GM18519 (cell line): Measurements from ENCODE around the gene KPNB1.

Source experiments
- ATAC-seq: cut with Tn5 transposase; IDR thresholded peaks from one replicate; pipeline ENCODE4 v1.9.1; 2021; ENCODE audit warnings: mild to moderate bottlenecking, moderate library complexity; ENCODE audit not compliant: unreplicated experiment, low FRiP score

The KPNB1 gene

GRCh38 chr17:47695429-47696376, 46.0 kb downstream of the KPNB1 start:
- no peak for ATAC-seq

GRCh38 chr17:47696717-47697642, 47.3 kb downstream of the KPNB1 start:
- ATAC-seq = no peak

GRCh38 chr17:47697906-47698711, 48.4 kb downstream of the KPNB1 start:
- ATAC-seq = no peak

- no peak for ATAC-seq
These were observed 49.2 kb downstream of the KPNB1 start for GRCh38 chr17:47698749-47699535.

- no peak for ATAC-seq
These were observed 49.8 kb downstream of the KPNB1 start for GRCh38 chr17:47699536-47699840.

DNA sequence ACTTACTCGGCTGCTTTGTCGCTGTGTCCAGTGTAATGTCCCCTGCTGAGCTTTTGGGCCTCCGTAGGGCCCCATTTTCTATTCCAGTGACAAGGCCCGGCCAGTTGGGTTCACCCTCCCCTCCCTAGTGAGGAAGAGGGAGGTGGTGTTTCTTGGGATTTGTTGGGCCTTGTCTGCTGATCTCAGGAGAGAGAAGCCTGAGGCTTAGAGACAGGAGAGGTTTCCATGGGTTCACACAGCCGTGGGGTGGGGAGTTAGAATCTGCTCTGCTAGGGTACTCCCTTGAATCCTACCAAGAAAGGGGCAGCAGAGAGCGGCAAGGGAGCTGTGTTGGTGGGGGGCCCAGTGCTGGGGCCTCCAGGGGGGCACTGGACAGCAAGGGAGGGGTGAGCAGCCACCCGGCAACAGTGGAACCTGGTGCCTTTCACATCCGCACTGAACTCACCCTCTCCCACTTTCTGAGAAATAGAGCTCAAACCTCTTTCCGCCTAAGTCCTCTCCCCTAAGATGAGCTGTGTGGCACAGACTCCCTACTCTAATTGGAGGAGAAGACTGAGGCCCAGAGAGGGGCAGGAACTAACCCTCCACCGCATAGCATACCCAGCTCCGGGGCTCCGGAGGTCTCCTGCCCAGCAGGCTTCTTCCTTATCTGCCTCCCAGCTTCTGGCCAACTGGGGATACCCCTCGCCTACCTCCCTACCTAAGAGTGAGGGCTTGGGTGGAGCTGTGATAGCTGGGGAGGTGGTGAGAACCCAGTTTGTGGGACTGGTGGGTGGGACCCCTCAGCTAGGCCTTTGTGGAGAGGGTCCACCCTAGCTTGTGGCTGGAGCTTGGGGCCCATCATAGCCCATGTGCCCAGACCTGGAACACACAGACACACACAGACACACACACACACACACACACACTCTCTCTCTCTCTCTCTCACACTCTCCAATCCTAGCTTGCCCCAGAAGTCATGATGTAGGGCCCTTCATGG, 51.0 kb downstream of the KPNB1 start:
- ATAC-seq = no peak

GRCh38 chr17:47701608-47702007, 51.9 kb downstream of the KPNB1 start:
- ATAC-seq = no peak

GRCh38 chr17:47702391-47702995, 52.8 kb downstream of the KPNB1 start:
- no peak for ATAC-seq

- ATAC-seq = no peak
These were observed 53.5 kb downstream of the KPNB1 start for GRCh38 chr17:47703191-47703591.

DNA sequence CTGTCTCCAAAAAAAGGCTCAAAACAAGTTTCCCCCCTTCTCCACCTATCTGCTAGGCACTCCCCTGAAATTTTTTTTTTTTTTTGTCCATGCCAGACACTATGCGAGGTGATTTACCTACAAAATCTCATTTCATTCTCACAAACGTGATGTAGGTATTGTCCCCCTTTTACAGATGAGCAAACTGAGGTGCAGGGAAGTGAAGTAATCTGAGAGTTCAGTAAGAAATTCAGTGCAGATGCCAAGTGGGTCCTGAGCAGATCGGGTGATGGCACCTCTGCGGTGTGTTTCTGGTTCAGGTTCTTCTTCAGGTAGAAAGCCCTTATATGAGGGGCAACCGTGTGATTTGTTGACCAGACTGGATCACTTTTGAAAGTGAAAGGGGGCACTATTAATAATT, 54.0 kb downstream of the KPNB1 start:
- ATAC-seq = no peak

- no peak for ATAC-seq
These were observed 54.4 kb downstream of the KPNB1 start for GRCh38 chr17:47704116-47704515.

GRCh38 chr17:47704736-47705135, 55.0 kb downstream of the KPNB1 start:
- ATAC-seq = no peak

GRCh38 chr17:47705536-47706530, 56.1 kb downstream of the KPNB1 start:
- no peak for ATAC-seq

GRCh38 chr17:47707056-47707804, 57.5 kb downstream of the KPNB1 start:
- no peak for ATAC-seq

GRCh38 chr17:47707884-47708283, 58.2 kb downstream of the KPNB1 start:
- no peak for ATAC-seq

DNA sequence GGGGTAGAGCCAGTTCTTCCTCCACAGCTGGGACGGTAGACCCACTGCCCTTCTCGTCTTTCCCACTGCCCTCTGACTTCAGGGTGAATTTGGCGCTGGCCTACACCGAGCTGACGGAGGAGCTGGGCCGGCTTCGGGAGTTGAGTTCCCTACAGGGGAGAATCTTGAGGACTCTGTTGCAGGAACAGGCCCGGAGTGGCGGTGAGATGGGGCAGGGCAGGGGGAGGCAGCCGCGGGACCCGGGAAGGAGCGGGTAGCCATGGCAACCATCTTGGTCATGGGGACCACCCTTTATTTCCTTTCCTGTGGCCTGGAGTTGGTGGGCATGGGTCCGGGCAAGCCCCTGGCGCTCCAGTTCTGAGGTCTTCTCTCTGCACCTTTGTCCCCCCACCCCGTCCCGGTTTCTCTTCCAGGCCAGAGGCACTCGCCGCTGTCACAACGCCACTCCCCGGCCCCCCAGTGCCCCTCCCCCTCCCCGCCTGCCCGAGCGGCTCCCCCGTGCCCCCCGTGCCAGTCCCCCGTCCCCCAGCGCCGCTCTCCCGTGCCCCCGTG, 58.7 kb downstream of the KPNB1 start:
- ATAC-seq = no peak
